Measurements from ENCODE around the gene NEDD8. TPM values are rescaled to one million over a fixed set of nuclear protein-coding genes. Genes with fewer than 3 reads are reported as not detected.

NEDD8 gene
- total RNA-seq, 1 donor from 2014 or later, result 251 TPM

DNA sequence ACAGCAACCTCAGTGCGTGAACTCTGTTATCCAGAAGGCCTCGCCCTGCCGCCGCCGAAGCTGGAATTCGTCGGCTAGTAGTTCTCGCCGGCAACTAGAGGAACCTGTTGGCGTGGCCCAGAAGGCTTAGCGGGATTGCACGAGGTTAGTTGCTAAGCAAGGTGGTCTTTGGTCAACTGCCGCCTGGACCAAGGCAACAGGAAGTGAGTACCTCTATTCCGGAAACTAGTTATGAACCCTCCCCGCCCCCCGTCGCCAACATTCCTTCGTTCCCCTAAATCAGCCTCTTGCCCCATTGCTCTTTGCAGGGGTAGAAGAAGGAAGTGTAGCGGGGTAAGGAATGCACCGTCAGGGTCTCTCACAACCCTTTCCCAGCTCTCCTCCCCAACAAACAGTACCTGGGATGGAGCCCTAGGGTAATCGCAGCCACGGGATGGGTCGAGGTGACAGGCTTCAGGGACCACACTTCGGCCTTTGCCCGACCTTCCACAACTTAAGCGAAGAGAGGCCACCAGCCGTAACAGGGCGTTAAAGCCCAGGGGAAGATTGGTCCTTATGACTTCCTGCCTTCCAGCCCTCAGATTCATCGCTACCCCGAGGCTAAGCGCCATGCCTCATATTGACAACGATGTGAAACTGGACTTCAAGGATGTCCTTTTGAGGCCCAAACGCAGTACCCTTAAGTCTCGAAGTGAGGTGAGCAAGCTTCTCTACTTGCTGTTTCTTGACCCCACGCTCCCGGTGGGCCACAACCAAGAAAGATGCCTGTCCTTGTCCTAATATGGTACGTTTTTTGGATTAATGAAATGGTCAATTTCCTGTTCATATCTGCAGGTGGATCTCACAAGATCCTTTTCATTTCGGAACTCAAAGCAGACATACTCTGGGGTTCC lies 724 bp upstream of the NEDD8 start, which contains the start of gene GMPR2:
Gene GMPR2, plus strand, starts transcription at position 285 of the 893 bp plus-strand sequence. Its CDS starts 325 bp downstream, at position 610.
- peak within 1 kb of the TSS; percentile 96 for H3K4me2 ChIP-seq (ENCODE audit: low read length)
- H3K27ac Mint-ChIP-seq (ENCODE audit: unreplicated experiment), result peak within 1 kb of the TSS; percentile 92
- H3K36me3 ChIP-seq (ENCODE audit: insufficient read depth, low read length), result peaks cover 21% of the 10 kb centered on the region
- peak within 1 kb of the TSS; percentile 93 for H3K4me3 ChIP-seq (ENCODE audit: insufficient read depth, low read depth, low read length)
- peaks cover 3% of the 10 kb centered on the region for H4K20me1 ChIP-seq (ENCODE audit: insufficient read depth, low read length)
- peak within 1 kb of the TSS; percentile 94 for H3K27ac ChIP-seq (ENCODE audit: low read depth, low read length)
- TF ChIP-seq EZH2 (IDR thresholded peaks at IDR 0.05; ENCODE audit: insufficient read depth, low read length), result no peak
- TF ChIP-seq, protein P1, sequence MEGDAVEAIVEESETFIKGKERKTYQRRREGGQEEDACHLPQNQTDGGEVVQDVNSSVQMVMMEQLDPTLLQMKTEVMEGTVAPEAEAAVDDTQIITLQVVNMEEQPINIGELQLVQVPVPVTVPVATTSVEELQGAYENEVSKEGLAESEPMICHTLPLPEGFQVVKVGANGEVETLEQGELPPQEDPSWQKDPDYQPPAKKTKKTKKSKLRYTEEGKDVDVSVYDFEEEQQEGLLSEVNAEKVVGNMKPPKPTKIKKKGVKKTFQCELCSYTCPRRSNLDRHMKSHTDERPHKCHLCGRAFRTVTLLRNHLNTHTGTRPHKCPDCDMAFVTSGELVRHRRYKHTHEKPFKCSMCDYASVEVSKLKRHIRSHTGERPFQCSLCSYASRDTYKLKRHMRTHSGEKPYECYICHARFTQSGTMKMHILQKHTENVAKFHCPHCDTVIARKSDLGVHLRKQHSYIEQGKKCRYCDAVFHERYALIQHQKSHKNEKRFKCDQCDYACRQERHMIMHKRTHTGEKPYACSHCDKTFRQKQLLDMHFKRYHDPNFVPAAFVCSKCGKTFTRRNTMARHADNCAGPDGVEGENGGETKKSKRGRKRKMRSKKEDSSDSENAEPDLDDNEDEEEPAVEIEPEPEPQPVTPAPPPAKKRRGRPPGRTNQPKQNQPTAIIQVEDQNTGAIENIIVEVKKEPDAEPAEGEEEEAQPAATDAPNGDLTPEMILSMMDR (IDR thresholded peaks at IDR 0.05; ENCODE audit: insufficient read depth, low read depth, low read length), result no peak
- H3K27me3 Mint-ChIP-seq (ENCODE audit: low read depth, unreplicated experiment), result no peaks in the 10 kb centered on the region
- H3K4me1 ChIP-seq (ENCODE audit: insufficient read depth, low read length), result peaks cover 13% of the 10 kb centered on the region
- H3K4me3 Mint-ChIP-seq (ENCODE audit: unreplicated experiment), result peak within 1 kb of the TSS; percentile 94
- H3K9me3 ChIP-seq (ENCODE audit: insufficient read depth, low read depth, low read length), result no peaks in the 10 kb centered on the region
- peak within 1 kb of the TSS; percentile 98 for H2AFZ ChIP-seq (ENCODE audit: low read depth, low read length)
- H3K79me2 ChIP-seq (ENCODE audit: insufficient read depth, low read length), result peaks cover 78% of the 10 kb centered on the region
- H3K4me1 Mint-ChIP-seq (ENCODE audit: low read depth, unreplicated experiment), result peaks cover 22% of the 10 kb centered on the region
- FAIRE-seq (no peak), DNase-seq (ENCODE audit: low read depth) (no peak)
- peak within 1 kb of the TSS; percentile 90 for H3K9ac ChIP-seq (ENCODE audit: low read length)
- no peaks in the 10 kb centered on the region for H3K9me3 Mint-ChIP-seq (ENCODE audit: unreplicated experiment)
- H3K36me3 Mint-ChIP-seq (ENCODE audit: low read depth, unreplicated experiment), result peaks cover 19% of the 10 kb centered on the region
- H3K27me3 ChIP-seq (ENCODE audit: insufficient read depth, low read length), result no peaks in the 10 kb centered on the region

- Histone ChIP-seq H3K27ac (ENCODE audit: low read depth, low read length) (peak overlapping the region; percentile 94), H4K20me1 (ENCODE audit: insufficient read depth, low read length) (peaks cover 3% of the 10 kb centered on the region), H3K4me3 (ENCODE audit: insufficient read depth, low read depth, low read length) (peak overlapping the region; percentile 93), H3K9me3 (ENCODE audit: insufficient read depth, low read depth, low read length) (no peaks in the 10 kb centered on the region), H3K27me3 (ENCODE audit: insufficient read depth, low read length) (no peaks in the 10 kb centered on the region), H3K36me3 (ENCODE audit: insufficient read depth, low read length) (peaks cover 14% of the 10 kb centered on the region), H3K4me1 (ENCODE audit: insufficient read depth, low read length) (peaks cover 13% of the 10 kb centered on the region), H3K4me2 (ENCODE audit: low read length) (peak overlapping the region; percentile 96), H3K79me2 (ENCODE audit: insufficient read depth, low read length) (peaks cover 88% of the 10 kb centered on the region), H2AFZ (ENCODE audit: low read depth, low read length) (peak overlapping the region; percentile 98), H3K9ac (ENCODE audit: low read length) (peak overlapping the region; percentile 90)
- Mint-ChIP-seq H3K27me3 (ENCODE audit: low read depth, unreplicated experiment) (no peaks in the 10 kb centered on the region), H3K36me3 (ENCODE audit: low read depth, unreplicated experiment) (peaks cover 10% of the 10 kb centered on the region), H3K4me1 (ENCODE audit: low read depth, unreplicated experiment) (peaks cover 13% of the 10 kb centered on the region), H3K9me3 (ENCODE audit: unreplicated experiment) (no peaks in the 10 kb centered on the region), H3K27ac (ENCODE audit: unreplicated experiment) (peak overlapping the region; percentile 92), H3K4me3 (ENCODE audit: unreplicated experiment) (peak overlapping the region; percentile 94)
- no peak for DNase-seq (ENCODE audit: low read depth)
- no peak for FAIRE-seq
- no peak for TF ChIP-seq EZH2 (IDR thresholded peaks at IDR 0.05; ENCODE audit: insufficient read depth, low read length)
- TF ChIP-seq, protein P1 (IDR thresholded peaks at IDR 0.05; ENCODE audit: insufficient read depth, low read depth, low read length), result no peak
These were observed 675 bp downstream of the NEDD8 start for GRCh38 chr14:24231263-24232120.

Measured in astrocyte (in vitro differentiated cells and primary cell).